Right renal cortex interstitium (tissue), 3 donors: ENCODE measurements around the gene SNX33. TPM values are rescaled to one million over a fixed set of nuclear protein-coding genes. Genes with fewer than 3 reads are reported as not detected.

Experiments used
- polyA plus RNA-seq, 3 donors: library from polyadenylated mRNA; unstranded; fragments of 120-200 nt; gene quantifications; one replicate each; pipeline ENCODE4 v1.2.1, GENCODE V29; 2013; ENCODE audit not compliant: insufficient read length in 3 of 3

Gene SNX33
- polyA plus RNA-seq, 3 donors: 18.9 to 20.3 (median 19.9) TPM

Other genes with a start within 250 kb of the SNX33 start
- gene SIN3A, start 196.2 kb upstream of the SNX33 start, polyA plus RNA-seq: 10 to 100 TPM; 58.8 to 63.7 (median 59.2) TPM
- 10 to 100 TPM; 48.2 to 52.2 (median 51.9) TPM for gene PTPN9, start 68.6 kb upstream of the SNX33 start, polyA plus RNA-seq
- 10 to 100 TPM; 27.5 to 32.7 (median 31.6) TPM for gene SNUPN, start 22.2 kb upstream of the SNX33 start, polyA plus RNA-seq
- 10 to 100 TPM; 46.1 to 56.4 (median 53.6) TPM for gene IMP3, start 7.7 kb upstream of the SNX33 start, polyA plus RNA-seq
- 1 to 10 TPM; 6.4 to 7.5 (median 6.9) TPM for gene CSPG4, start 64.9 kb downstream of the SNX33 start, polyA plus RNA-seq
- 10 to 100 TPM; 51.8 to 57.8 (median 55.8) TPM for gene UBE2Q2, start 195.5 kb downstream of the SNX33 start, polyA plus RNA-seq